Measurements from ENCODE around the gene FAM3B.

The FAM3B gene

GRCh38 chr21:41318218-41318617 is 1.6 kb downstream of the FAM3B start:
- in situ Hi-C loops (cut with MboI; ENCODE audit: low sequenced_read_pairs, unreplicated experiment), result no loop called here
- no peak for TF ChIP-seq CTCF (IDR thresholded peaks at IDR 0.05; ENCODE audit: borderline replicate concordance, control extremely low read depth, extremely low read depth, insufficient read depth, missing control alignments)

GRCh38 chr21:41319273-41319672 is 2.7 kb downstream of the FAM3B start:
- TF ChIP-seq CTCF (IDR thresholded peaks at IDR 0.05; ENCODE audit: borderline replicate concordance, control extremely low read depth, extremely low read depth, insufficient read depth, missing control alignments), result no peak
- no peak for DNase-seq (ENCODE audit: low spot score)
- in situ Hi-C loops (cut with MboI; ENCODE audit: low sequenced_read_pairs, unreplicated experiment), result no loop called here

More at GRCh38 chr21:41318218-41318617, 1.6 kb downstream of the FAM3B start:
- no peak for DNase-seq (ENCODE audit: low spot score)

GRCh38 chr21:41321211-41321907 is 4.8 kb downstream of the FAM3B start:
- DNase-seq (ENCODE audit: low spot score), result peak; percentile 63
- in situ Hi-C loops (cut with MboI; ENCODE audit: low sequenced_read_pairs, unreplicated experiment), result no loop called here
- peak; percentile 26 for TF ChIP-seq CTCF (IDR thresholded peaks at IDR 0.05; ENCODE audit: borderline replicate concordance, control extremely low read depth, extremely low read depth, insufficient read depth, missing control alignments)

GRCh38 chr21:41321908-41322495 is 5.4 kb downstream of the FAM3B start:
- no peak for TF ChIP-seq CTCF (IDR thresholded peaks at IDR 0.05; ENCODE audit: borderline replicate concordance, control extremely low read depth, extremely low read depth, insufficient read depth, missing control alignments)
- in situ Hi-C loops (cut with MboI; ENCODE audit: low sequenced_read_pairs, unreplicated experiment), result no loop called here
- no peak for DNase-seq (ENCODE audit: low spot score)

- no peak for DNase-seq (ENCODE audit: low spot score)
- in situ Hi-C loops (cut with MboI; ENCODE audit: low sequenced_read_pairs, unreplicated experiment), result no loop called here
These were observed 6.1 kb downstream of the FAM3B start for GRCh38 chr21:41322496-41323382.

More at GRCh38 chr21:41322496-41323382, 6.1 kb downstream of the FAM3B start:
- no peak for TF ChIP-seq CTCF (IDR thresholded peaks at IDR 0.05; ENCODE audit: borderline replicate concordance, control extremely low read depth, extremely low read depth, insufficient read depth, missing control alignments)
